Trophoblast cell (in vitro differentiated cells and primary cell): ENCODE measurements around the gene ROR2.

Experiments used
- DNase-seq, 2 donors: peaks; one replicate each; pipeline ENCODE4 v3.0.0-alpha.2; 2016
- H2AFZ ChIP-seq: 2 replicates; pipeline ENCODE4 v1.6.1; 2013; ENCODE audit warnings: low read length, moderate library complexity, mild to moderate bottlenecking; ENCODE audit not compliant: insufficient read depth, poor library complexity
- H2AK5ac ChIP-seq: 2 replicates; pipeline ENCODE4 v1.6.1; 2013; ENCODE audit warnings: mild to moderate bottlenecking, low read length
- H2BK120ac ChIP-seq: 2 replicates; pipeline ENCODE4 v1.6.1; 2013; ENCODE audit warnings: low read length, mild to moderate bottlenecking, moderate library complexity; ENCODE audit not compliant: insufficient read depth, poor library complexity
- H2BK12ac ChIP-seq: 2 replicates; pipeline ENCODE4 v1.6.1; 2013; ENCODE audit warnings: mild to moderate bottlenecking, low read length, moderate library complexity
- H2BK5ac ChIP-seq: 2 replicates; pipeline ENCODE4 v1.6.1; 2013; ENCODE audit warnings: low read length, low read depth, moderate library complexity, mild to moderate bottlenecking; ENCODE audit not compliant: poor library complexity
- H3K14ac ChIP-seq: 2 replicates; pipeline ENCODE4 v1.6.1; 2013; ENCODE audit warnings: mild to moderate bottlenecking, low read length
- H3K18ac ChIP-seq: 2 replicates; pipeline ENCODE4 v1.6.1; 2013; ENCODE audit warnings: mild to moderate bottlenecking, low read length
- H3K23ac ChIP-seq: 2 replicates; pipeline ENCODE4 v1.6.1; 2013; ENCODE audit warnings: low read length
- H3K27ac ChIP-seq: 2 replicates; pipeline ENCODE4 v1.5.1; 2013; ENCODE audit warnings: low read depth, mild to moderate bottlenecking, inconsistent platforms, low read length, moderate library complexity
- H3K27me3 ChIP-seq: 2 replicates; pipeline ENCODE4 v1.6.1; 2013; ENCODE audit warnings: inconsistent platforms, mild to moderate bottlenecking, low read length, moderate library complexity; ENCODE audit not compliant: insufficient read depth
- H3K36me3 ChIP-seq, 2 experiments: 1 replicate in 1 of 2; 2 replicates in 1 of 2; pipeline ENCODE4 v1.6.1; 2013; ENCODE audit warnings: low read length in 2 of 2, mild to moderate bottlenecking in 2 of 2, moderate library complexity in 1 of 2; ENCODE audit not compliant: insufficient read depth in 2 of 2, control insufficient read depth in 1 of 2
- H3K4ac ChIP-seq: 2 replicates; pipeline ENCODE4 v1.6.1; 2013; ENCODE audit warnings: low read depth, mild to moderate bottlenecking, low read length, moderate library complexity
- H3K4me1 ChIP-seq, 2 experiments: 1 replicate in 1 of 2; 2 replicates in 1 of 2; pipeline ENCODE4 v1.6.1; 2013; ENCODE audit warnings: low read length in 2 of 2, mild to moderate bottlenecking in 2 of 2, moderate library complexity in 1 of 2; ENCODE audit not compliant: insufficient read depth in 2 of 2, control insufficient read depth in 1 of 2
- H3K4me2 ChIP-seq: 2 replicates; pipeline ENCODE4 v1.6.1; 2013; ENCODE audit warnings: inconsistent platforms, mild to moderate bottlenecking, low read length, moderate library complexity
- H3K4me3 ChIP-seq: 2 replicates; pipeline ENCODE4 v1.5.1; 2013; ENCODE audit warnings: mild to moderate bottlenecking, low read depth, low read length, inconsistent platforms
- H3K79me1 ChIP-seq: one replicate; pipeline ENCODE4 v1.6.1; 2013; ENCODE audit warnings: low read length
- H3K79me2 ChIP-seq: 2 replicates; pipeline ENCODE4 v1.6.1; 2013; ENCODE audit warnings: low read length, mild to moderate bottlenecking; ENCODE audit not compliant: control insufficient read depth, insufficient read depth, poor library complexity
- H3K9ac ChIP-seq: 2 replicates; pipeline ENCODE4 v1.6.1; 2013; ENCODE audit warnings: mild to moderate bottlenecking, low read length
- H3K9me3 ChIP-seq: 2 replicates; pipeline ENCODE4 v1.6.1; 2013; ENCODE audit warnings: low read depth, mild to moderate bottlenecking, control low read depth, inconsistent platforms, low read length; ENCODE audit not compliant: insufficient read depth
- H4K12ac ChIP-seq: 2 replicates; pipeline ENCODE4 v1.6.1; 2013; ENCODE audit warnings: low read depth, mild to moderate bottlenecking, low read length, moderate library complexity
- H4K8ac ChIP-seq: 2 replicates; pipeline ENCODE4 v1.6.1; 2013; ENCODE audit warnings: low read depth, mild to moderate bottlenecking, low read length, moderate library complexity
- H4K91ac ChIP-seq: one replicate; pipeline ENCODE4 v1.6.1; 2013; ENCODE audit warnings: low read depth, mild to moderate bottlenecking, low read length, moderate library complexity
- WGBS: extraction: QIAGEN DNeasy Blood & Tissue Kit; methylation state at CpG from one replicate; pipeline ENCODE4 v1.1.7; 2013; ENCODE audit warnings: missing lambda C conversion rate; ENCODE audit not compliant: insufficient read length, insufficient coverage; ENCODE audit errors: extremely low coverage; 5-methylcytosine and 5-hydroxymethylcytosine counted together

ROR2 gene

GRCh38 chr9:91966503-91966902, 16.5 kb upstream of the ROR2 start:
- Histone ChIP-seq H3K4ac (no peak overlapping the region), H4K8ac (no peak overlapping the region), H3K9ac (no peak overlapping the region), H3K14ac (no peak overlapping the region), H3K27me3 (no peaks in the 10 kb centered on the region), H3K27ac (no peak overlapping the region), H2AK5ac (no peak overlapping the region), H3K79me2 (no peaks in the 10 kb centered on the region), H3K79me1 (peaks cover 1% of the 10 kb centered on the region), H4K91ac (no peak overlapping the region), H2AFZ (no peak overlapping the region), H3K36me3 (no peaks in the 10 kb centered on the region), H3K4me2 (no peak overlapping the region), H3K9me3 (no peaks in the 10 kb centered on the region), H2BK5ac (no peak overlapping the region), H3K4me3 (no peak overlapping the region), H2BK12ac (no peak overlapping the region), H3K18ac (no peak overlapping the region), H2BK120ac (no peak overlapping the region), H4K12ac (no peak overlapping the region), H3K23ac (no peak overlapping the region), H3K4me1 (peaks cover 0 to 2% of the 10 kb centered on the region in 2 experiments)
- no peak for DNase-seq
- WGBS = no CpG with 5 or more reads among the region's 2 CpGs

GRCh38 chr9:91963711-91964240, 13.7 kb upstream of the ROR2 start:
- WGBS = no CpG with 5 or more reads among the region's 2 CpGs
- Histone ChIP-seq H3K18ac (no peak overlapping the region), H2AK5ac (no peak overlapping the region), H3K36me3 (no peaks in the 10 kb centered on the region), H3K9ac (no peak overlapping the region), H3K79me2 (no peaks in the 10 kb centered on the region), H3K27ac (no peak overlapping the region), H3K4me1 (peaks cover 0 to 2% of the 10 kb centered on the region in 2 experiments), H4K12ac (no peak overlapping the region), H3K14ac (no peak overlapping the region), H3K9me3 (no peaks in the 10 kb centered on the region), H3K79me1 (peaks cover 1% of the 10 kb centered on the region), H3K27me3 (no peaks in the 10 kb centered on the region), H3K4ac (no peak overlapping the region), H2BK12ac (no peak overlapping the region), H3K4me2 (no peak overlapping the region), H4K91ac (no peak overlapping the region), H3K4me3 (no peak overlapping the region), H3K23ac (no peak overlapping the region), H2BK5ac (peak overlapping the region; percentile 3), H4K8ac (no peak overlapping the region), H2BK120ac (no peak overlapping the region), H2AFZ (peak overlapping the region; percentile 35)
- DNase-seq = no peak

GRCh38 chr9:91960367-91960766, 10.3 kb upstream of the ROR2 start:
- no peak overlapping the region for H2BK5ac ChIP-seq
- H3K27ac ChIP-seq = no peak overlapping the region
- H3K4me3 ChIP-seq = no peak overlapping the region
- H3K18ac ChIP-seq = no peak overlapping the region
- H3K27me3 ChIP-seq = no peaks in the 10 kb centered on the region
- H3K23ac ChIP-seq = no peak overlapping the region
- H3K4me1 ChIP-seq = peaks cover 0 to 2% of the 10 kb centered on the region in 2 experiments
- no peak overlapping the region for H3K4ac ChIP-seq
- no peak overlapping the region for H4K8ac ChIP-seq
- H3K14ac ChIP-seq = no peak overlapping the region
- H3K4me2 ChIP-seq = no peak overlapping the region
- H4K12ac ChIP-seq = no peak overlapping the region
- H2AK5ac ChIP-seq = no peak overlapping the region
- no peak for DNase-seq
- H3K36me3 ChIP-seq = no peaks in the 10 kb centered on the region
- no CpG with 5 or more reads among the region's 1 CpG for WGBS
- H3K9ac ChIP-seq = no peak overlapping the region
- no peaks in the 10 kb centered on the region for H3K79me2 ChIP-seq
- H3K79me1 ChIP-seq = peaks cover 1% of the 10 kb centered on the region
- H2BK12ac ChIP-seq = no peak overlapping the region
- no peak overlapping the region for H2BK120ac ChIP-seq
- no peaks in the 10 kb centered on the region for H3K9me3 ChIP-seq
- no peak overlapping the region for H4K91ac ChIP-seq
- H2AFZ ChIP-seq = no peak overlapping the region

- Histone ChIP-seq H3K14ac (no peak overlapping the region), H4K12ac (no peak overlapping the region), H3K23ac (no peak overlapping the region), H3K4me1 (no peaks in the 10 kb centered on the region), H3K79me2 (no peaks in the 10 kb centered on the region), H4K8ac (no peak overlapping the region), H3K18ac (no peak overlapping the region), H3K36me3 (no peaks in the 10 kb centered on the region), H3K4ac (no peak overlapping the region), H4K91ac (no peak overlapping the region), H3K27me3 (no peaks in the 10 kb centered on the region), H2AK5ac (no peak overlapping the region), H2BK120ac (no peak overlapping the region), H3K79me1 (no peaks in the 10 kb centered on the region), H2BK12ac (no peak overlapping the region), H2AFZ (no peak overlapping the region), H3K9ac (no peak overlapping the region), H3K9me3 (no peaks in the 10 kb centered on the region), H3K4me3 (no peak overlapping the region), H3K4me2 (no peak overlapping the region), H2BK5ac (no peak overlapping the region), H3K27ac (no peak overlapping the region)
- DNase-seq = no peak
- WGBS = no CpG with 5 or more reads among the region's 5 CpGs
These were observed 8.1 kb upstream of the ROR2 start for GRCh38 chr9:91958174-91958573.
